ENCODE measurements around the gene PLA2G1B.
"Not testable (repeated sequence)": the region's sequence is repeated elsewhere in the genome, so short reads cannot be mapped to it uniquely, and the experiment has no call there.

The PLA2G1B gene

GRCh38 chr12:120358412-120359100, 31.0 kb upstream of the PLA2G1B start:
- no peak for DNase-seq (ENCODE audit: low read depth)

GRCh38 chr12:120357104-120357503, 29.5 kb upstream of the PLA2G1B start:
- no peak for DNase-seq (ENCODE audit: low read depth)

- peak; percentile 47 for DNase-seq (ENCODE audit: low read depth)
These were observed 29.0 kb upstream of the PLA2G1B start for GRCh38 chr12:120356567-120357030.

- DNase-seq (ENCODE audit: low read depth): no peak
These were observed 26.2 kb upstream of the PLA2G1B start for GRCh38 chr12:120353556-120354317.

GRCh38 chr12:120353136-120353535, 25.6 kb upstream of the PLA2G1B start:
- no peak for DNase-seq (ENCODE audit: low read depth)

- peak; percentile 15 for DNase-seq (ENCODE audit: low read depth)
These were observed 24.5 kb upstream of the PLA2G1B start for GRCh38 chr12:120352117-120352516.

GRCh38 chr12:120350576-120351350, 23.2 kb upstream of the PLA2G1B start:
- DNase-seq (ENCODE audit: low read depth): no peak

GRCh38 chr12:120347766-120348165, 20.2 kb upstream of the PLA2G1B start:
- no peak for DNase-seq (ENCODE audit: low read depth)

- DNase-seq (ENCODE audit: low read depth): no peak
These were observed 19.1 kb upstream of the PLA2G1B start for GRCh38 chr12:120346681-120347080.

- no peak for DNase-seq (ENCODE audit: low read depth)
These were observed 18.5 kb upstream of the PLA2G1B start for GRCh38 chr12:120346031-120346430.

GRCh38 chr12:120343692-120344091, 16.1 kb upstream of the PLA2G1B start:
- DNase-seq (ENCODE audit: low read depth): no peak

GRCh38 chr12:120343039-120343537, 15.5 kb upstream of the PLA2G1B start:
- DNase-seq (ENCODE audit: low read depth): no peak

- no peak for DNase-seq (ENCODE audit: low read depth)
These were observed 14.8 kb upstream of the PLA2G1B start for GRCh38 chr12:120342175-120343038.

GRCh38 chr12:120339256-120339655, 11.7 kb upstream of the PLA2G1B start:
- DNase-seq (ENCODE audit: low read depth): no peak

- DNase-seq (ENCODE audit: low read depth): no peak
These were observed 10.2 kb upstream of the PLA2G1B start for GRCh38 chr12:120337730-120338129.

- not testable (repeated sequence) for DNase-seq (ENCODE audit: low read depth)
These were observed 8.8 kb upstream of the PLA2G1B start for GRCh38 chr12:120336392-120336791.

GRCh38 chr12:120335447-120335846, 7.9 kb upstream of the PLA2G1B start:
- not testable (repeated sequence) for DNase-seq (ENCODE audit: low read depth)

- no peak for DNase-seq (ENCODE audit: low read depth)
These were observed 4.9 kb upstream of the PLA2G1B start for GRCh38 chr12:120332523-120332922.

GRCh38 chr12:120332041-120332440, 4.5 kb upstream of the PLA2G1B start:
- no peak for DNase-seq (ENCODE audit: low read depth)

GRCh38 chr12:120331390-120331789, 3.8 kb upstream of the PLA2G1B start:
- DNase-seq (ENCODE audit: low read depth): no peak

GRCh38 chr12:120328228-120328627, 649 bp upstream of the PLA2G1B start:
- DNase-seq (ENCODE audit: low read depth): no peak
